HUES6 (cell line): Measurements from ENCODE around the gene IFNAR1.
"Not testable (repeated sequence)": the region's sequence is repeated elsewhere in the genome, so short reads cannot be mapped to it uniquely, and the experiment has no call there.

Experiments used
- H3K27ac ChIP-seq: 2 replicates; pipeline ENCODE4 v1.7.0; 2013; ENCODE audit warnings: low read depth, mild to moderate bottlenecking, low read length, inconsistent platforms
- H3K27me3 ChIP-seq: 2 replicates; pipeline ENCODE4 v1.6.1; 2013; ENCODE audit warnings: low read length; ENCODE audit not compliant: control insufficient read depth, insufficient read depth
- H3K36me3 ChIP-seq: 2 replicates; pipeline ENCODE4 v1.6.1; 2013; ENCODE audit warnings: low read length; ENCODE audit not compliant: control insufficient read depth, insufficient read depth
- H3K4me1 ChIP-seq: 2 replicates; pipeline ENCODE4 v1.6.1; 2013; ENCODE audit warnings: low read length; ENCODE audit not compliant: control insufficient read depth, insufficient read depth
- H3K4me3 ChIP-seq: 2 replicates; pipeline ENCODE4 v1.5.1; 2013; ENCODE audit warnings: low read depth, low read length
- H3K9ac ChIP-seq: one replicate; pipeline ENCODE4 v1.6.1; 2013; ENCODE audit warnings: mild to moderate bottlenecking, low read length
- H3K9me3 ChIP-seq: 2 replicates; pipeline ENCODE4 v1.6.1; 2013; ENCODE audit warnings: low read depth, low read length; ENCODE audit not compliant: control insufficient read depth, insufficient read depth

The IFNAR1 gene

GRCh38 chr21:33308586-33309490 lies 15.9 kb upstream of the IFNAR1 start:
- H3K4me1 ChIP-seq, result no peaks in the 10 kb centered on the region
- no peak overlapping the region for H3K4me3 ChIP-seq
- no peaks in the 10 kb centered on the region for H3K27me3 ChIP-seq
- H3K9ac ChIP-seq, result no peak overlapping the region
- no peak overlapping the region for H3K27ac ChIP-seq
- no peaks in the 10 kb centered on the region for H3K9me3 ChIP-seq
- no peaks in the 10 kb centered on the region for H3K36me3 ChIP-seq

DNA sequence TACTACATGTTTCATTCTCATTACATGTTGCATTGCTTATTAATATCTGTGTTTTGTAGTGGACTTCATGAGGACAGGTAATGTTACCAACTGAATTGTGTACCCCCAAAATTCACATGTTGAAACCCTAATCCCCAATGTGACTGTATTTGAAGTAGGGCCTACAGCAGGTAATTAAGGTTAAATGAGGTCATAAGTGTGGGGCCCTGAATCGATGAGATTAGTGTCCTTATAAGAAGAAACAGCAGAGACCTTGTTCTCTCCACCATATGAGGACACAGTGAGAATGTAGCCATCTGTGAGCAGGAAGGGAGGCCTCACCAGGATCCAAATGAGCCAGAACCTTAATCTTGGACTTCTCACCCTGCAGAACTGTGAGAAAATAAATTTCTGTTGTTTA lies 15.0 kb upstream of the IFNAR1 start:
- no peaks in the 10 kb centered on the region for H3K4me1 ChIP-seq
- H3K9ac ChIP-seq, result no peak overlapping the region
- no peak overlapping the region for H3K4me3 ChIP-seq
- H3K9me3 ChIP-seq, result no peaks in the 10 kb centered on the region
- H3K27ac ChIP-seq, result no peak overlapping the region
- no peaks in the 10 kb centered on the region for H3K36me3 ChIP-seq
- H3K27me3 ChIP-seq, result no peaks in the 10 kb centered on the region; the same call in 1 of the 2 replicates

GRCh38 chr21:33312121-33312520 lies 12.6 kb upstream of the IFNAR1 start:
- Histone ChIP-seq H3K4me1 (no peaks in the 10 kb centered on the region), H3K36me3 (no peaks in the 10 kb centered on the region), H3K27ac (no peak overlapping the region), H3K9me3 (no peaks in the 10 kb centered on the region), H3K4me3 (no peak overlapping the region), H3K9ac (no peak overlapping the region), H3K27me3 (no peaks in the 10 kb centered on the region; the same call in 1 of the 2 replicates)

DNA sequence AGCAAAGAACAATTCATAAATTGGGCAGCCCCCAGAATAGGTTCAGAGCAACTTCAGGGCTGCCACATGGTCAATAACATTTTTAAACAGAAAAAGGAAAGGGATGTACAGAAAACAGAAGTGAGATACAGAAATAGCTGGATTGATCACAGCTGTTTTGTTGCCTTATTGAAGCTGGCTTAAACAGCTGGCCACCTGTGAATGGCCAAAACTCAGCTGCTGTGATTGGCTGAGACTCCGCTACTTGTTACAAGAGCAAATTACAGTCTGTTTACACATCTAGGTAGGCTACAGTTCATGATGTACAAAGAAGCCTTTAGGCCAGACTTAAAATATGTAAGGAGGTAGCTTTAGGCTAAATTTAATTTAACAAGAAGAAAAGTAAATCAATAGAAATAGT lies 11.6 kb upstream of the IFNAR1 start:
- H3K36me3 ChIP-seq, result no peaks in the 10 kb centered on the region
- H3K9ac ChIP-seq, result no peak overlapping the region
- no peak overlapping the region for H3K27ac ChIP-seq
- no peaks in the 10 kb centered on the region; the same call in 1 of the 2 replicates for H3K27me3 ChIP-seq
- H3K9me3 ChIP-seq, result no peaks in the 10 kb centered on the region
- no peaks in the 10 kb centered on the region for H3K4me1 ChIP-seq
- no peak overlapping the region for H3K4me3 ChIP-seq

GRCh38 chr21:33313611-33314010 lies 11.2 kb upstream of the IFNAR1 start:
- H3K36me3 ChIP-seq, result no peaks in the 10 kb centered on the region
- no peaks in the 10 kb centered on the region for H3K4me1 ChIP-seq
- H3K9me3 ChIP-seq, result no peaks in the 10 kb centered on the region
- H3K9ac ChIP-seq, result no peak overlapping the region
- H3K27ac ChIP-seq, result no peak overlapping the region
- H3K27me3 ChIP-seq, result no peaks in the 10 kb centered on the region; the same call in 1 of the 2 replicates
- no peak overlapping the region for H3K4me3 ChIP-seq

DNA sequence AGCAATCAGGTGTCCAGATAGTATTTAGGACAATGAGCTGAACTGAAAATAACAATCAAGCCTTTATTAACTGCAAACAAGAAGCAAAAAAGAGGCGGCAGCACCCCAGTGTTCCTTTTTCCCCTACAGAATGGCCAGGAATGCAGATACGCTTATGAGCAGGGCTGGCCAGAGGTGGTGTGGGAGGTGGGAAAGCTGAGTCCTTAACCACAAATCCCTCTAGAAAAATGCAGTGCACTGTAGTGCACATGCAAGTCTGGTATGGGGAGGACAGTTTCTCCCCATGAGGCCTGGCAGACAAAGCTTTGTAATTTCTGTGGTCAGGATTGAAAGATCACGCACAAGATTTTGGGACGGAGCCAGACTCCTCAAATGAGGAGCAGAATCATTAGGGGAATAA lies 10.7 kb upstream of the IFNAR1 start:
- H3K4me1 ChIP-seq, result no peaks in the 10 kb centered on the region
- H3K27ac ChIP-seq, result no peak overlapping the region

GRCh38 chr21:33315946-33316710 lies 8.6 kb upstream of the IFNAR1 start:
- Histone ChIP-seq H3K9me3 (no peaks in the 10 kb centered on the region), H3K36me3 (no peaks in the 10 kb centered on the region), H3K9ac (no peak overlapping the region), H3K27me3 (no peaks in the 10 kb centered on the region; the same call in 1 of the 2 replicates), H3K4me3 (no peak overlapping the region), H3K27ac (no peak overlapping the region), H3K4me1 (no peaks in the 10 kb centered on the region)

More for the DNA sequence above, 10.7 kb upstream of the IFNAR1 start:
- Histone ChIP-seq H3K36me3 (no peaks in the 10 kb centered on the region), H3K4me3 (no peak overlapping the region), H3K9ac (no peak overlapping the region), H3K9me3 (no peaks in the 10 kb centered on the region), H3K27me3 (no peaks in the 10 kb centered on the region; the same call in 1 of the 2 replicates)

- Histone ChIP-seq H3K4me3 (no peak overlapping the region), H3K9me3 (peaks cover 3% of the 10 kb centered on the region; the same call in 1 of the 2 replicates), H3K27me3 (no peaks in the 10 kb centered on the region; the same call in 1 of the 2 replicates), H3K27ac (no peak overlapping the region), H3K9ac (no peak overlapping the region), H3K36me3 (no peaks in the 10 kb centered on the region), H3K4me1 (no peaks in the 10 kb centered on the region)
These were observed 7.6 kb upstream of the IFNAR1 start for GRCh38 chr21:33317145-33317544.

DNA sequence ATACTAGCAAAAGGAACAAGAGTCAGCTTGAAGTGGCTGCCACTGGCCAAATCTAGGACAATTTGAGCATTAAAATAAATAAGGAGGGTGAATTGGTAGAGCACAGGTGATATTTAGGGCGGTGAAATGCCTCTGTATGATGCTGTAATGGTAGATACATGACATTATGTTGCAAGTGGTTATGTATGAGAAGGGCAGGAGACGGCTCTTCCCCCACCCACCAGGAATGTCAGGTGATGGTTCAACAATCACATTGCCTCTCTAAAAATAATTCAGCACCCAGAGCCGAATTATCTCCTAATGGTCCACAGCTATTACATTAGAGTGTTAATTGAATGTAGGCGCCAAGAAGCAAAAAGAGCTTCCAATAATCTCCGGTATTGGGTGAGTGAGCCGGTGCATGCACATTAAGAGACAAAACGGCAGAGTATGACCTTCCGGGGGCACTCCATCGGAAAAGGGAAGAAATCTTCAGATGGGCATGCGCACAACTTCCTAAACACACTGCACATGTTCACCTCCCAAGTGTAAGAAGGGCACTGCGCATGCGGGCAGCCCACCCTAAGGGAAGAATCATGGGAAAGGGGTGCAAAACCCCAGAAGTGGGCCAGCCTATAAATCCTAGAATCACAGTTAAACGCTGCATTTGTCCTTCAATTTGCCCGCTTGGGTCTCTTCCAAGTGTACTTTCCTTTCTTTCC lies 6.8 kb upstream of the IFNAR1 start:
- Histone ChIP-seq H3K4me1 (no peaks in the 10 kb centered on the region), H3K27me3 (no peaks in the 10 kb centered on the region; the same call in 1 of the 2 replicates), H3K9ac (no peak overlapping the region), H3K36me3 (no peaks in the 10 kb centered on the region), H3K4me3 (no peak overlapping the region), H3K9me3 (peaks cover 3% of the 10 kb centered on the region; the same call in 1 of the 2 replicates), H3K27ac (no peak overlapping the region)

DNA sequence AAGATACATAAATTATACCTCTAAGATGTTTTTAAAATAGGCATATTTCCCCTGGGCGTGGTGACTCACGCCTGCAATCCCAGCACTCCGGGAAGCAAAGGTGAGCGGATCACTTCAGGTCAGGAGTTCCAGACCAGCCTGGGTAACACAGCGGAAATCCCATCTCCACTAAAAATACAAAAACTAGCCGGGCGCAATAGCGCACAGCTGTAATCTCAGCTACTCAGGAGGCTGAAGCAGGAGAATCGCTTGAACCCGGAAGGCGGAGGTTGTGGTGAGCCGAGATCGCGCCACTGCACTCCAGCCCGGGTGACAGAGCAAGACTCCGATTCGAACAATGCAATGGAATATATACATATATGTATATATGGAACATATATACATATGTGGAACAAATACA lies 3.8 kb upstream of the IFNAR1 start:
- not testable (repeated sequence) for H3K9me3 ChIP-seq, H3K27ac ChIP-seq, H3K27me3 ChIP-seq, H3K36me3 ChIP-seq, H3K4me3 ChIP-seq, H3K9ac ChIP-seq, H3K4me1 ChIP-seq
